Panc1 (cell line): Measurements from ENCODE around the gene ZFYVE16. TPM values are rescaled to one million over a fixed set of nuclear protein-coding genes. Genes with fewer than 3 reads are reported as not detected.

Experiments used
- ATAC-seq: fragments of 200-7000 bp; cut with Tn5 transposase; 2 replicates; pipeline ENCODE4 v1.9.1; 2020; ENCODE audit warnings: mild to moderate bottlenecking, moderate library complexity
- BruUV-seq: library from RNA; stranded (reverse); fragments of 400-500 nt; replicated peaks from 2 replicates; lab custom pipeline; 2021; lab: Mats Ljungman, UMichigan
- CTCF ChIA-PET: fragments of 300-600 bp; sonication (Branson Sonifier 250); formaldehyde crosslinking; loops from one replicate; lab custom pipeline; 2022; ENCODE audit warnings: antibody characterized with exemption; lab: Charles Lee
- POLR2A ChIA-PET: fragments of 300-600 bp; sonication (Branson Sonifier 250); formaldehyde crosslinking; loops from one replicate; lab custom pipeline; 2022; ENCODE audit warnings: antibody characterized with exemption; lab: Charles Lee
- DNase-seq: peaks from one replicate; pipeline ENCODE4 v3.0.0-alpha.2; 2010; ENCODE audit warnings: low read depth, low spot score
- H3K27ac ChIP-seq: 2 replicates; pipeline ENCODE4 v1.5.1; 2011; ENCODE audit warnings: mild to moderate bottlenecking, low read length, inconsistent platforms
- H3K27me3 ChIP-seq: fragments of 200-500 bp; sonication (Bioruptor generic); 2 replicates; pipeline ENCODE4 v1.6.0; 2014; ENCODE audit warnings: low read length, inconsistent platforms; ENCODE audit not compliant: control insufficient read depth, insufficient read depth
- H3K36me3 ChIP-seq: fragments of 200-500 bp; sonication (Bioruptor generic); 2 replicates; pipeline ENCODE4 v1.5.1; 2014; ENCODE audit warnings: inconsistent platforms, mild to moderate bottlenecking, low read length, moderate library complexity; ENCODE audit not compliant: control insufficient read depth, insufficient read depth
- H3K4me1 ChIP-seq: 2 replicates; pipeline ENCODE4 v1.5.1; 2011; ENCODE audit warnings: inconsistent platforms, mild to moderate bottlenecking, low read length, moderate library complexity; ENCODE audit not compliant: control insufficient read depth, insufficient read depth
- H3K4me3 ChIP-seq, 2 experiments: 2 replicates each; pipeline ENCODE4 v1.5.1; 2011 to 2012; ENCODE audit warnings: low read depth in 2 of 2, low read length in 2 of 2, mild to moderate bottlenecking in 2 of 2, inconsistent platforms in 1 of 2, moderate library complexity in 1 of 2
- H3K9me3 ChIP-seq: fragments of 200-500 bp; sonication (Bioruptor generic); 2 replicates; pipeline ENCODE4 v1.5.1; 2014; ENCODE audit warnings: low read depth, mild to moderate bottlenecking, inconsistent platforms, low read length, moderate library complexity; ENCODE audit not compliant: control insufficient read depth, insufficient read depth
- CTCF ChIP-seq: fragments of 450-650 bp; IDR thresholded peaks from 2 replicates; pipeline ENCODE4 v1.5.1; 2017; ENCODE audit warnings: mild to moderate bottlenecking
- POLR2AphosphoS5 ChIP-seq: IDR thresholded peaks from 2 replicates; pipeline ENCODE4 v1.6.1; 2012; ENCODE audit warnings: mild to moderate bottlenecking, low read depth, low read length, moderate library complexity
- REST ChIP-seq, 2 experiments: IDR thresholded peaks; 2 replicates each; pipeline ENCODE4 v1.6.1; 2011 to 2012; ENCODE audit warnings: low read depth in 2 of 2, control low read depth in 1 of 2, low read length in 1 of 2, mild to moderate bottlenecking in 1 of 2, moderate library complexity in 1 of 2; ENCODE audit not compliant: insufficient read depth in 1 of 2
- SIN3A ChIP-seq: IDR thresholded peaks from 2 replicates; pipeline ENCODE4 v1.6.1; 2012; ENCODE audit warnings: low read depth, mild to moderate bottlenecking, low read length, moderate library complexity, borderline replicate concordance; ENCODE audit not compliant: insufficient read depth
- TCF7L2 ChIP-seq: IDR thresholded peaks from 2 replicates; pipeline ENCODE4 v1.6.1; 2011; ENCODE audit warnings: mild to moderate bottlenecking, low read depth, low read length, inconsistent platforms
- in situ Hi-C: cut with HindIII; loops from 2 replicates; pipeline ENCODE4 v1.10.0; 2016; ENCODE audit warnings: low sequenced_read_pairs, low pct_unique_long_range_greater_than_20kb
- intact Hi-C: fragments of 100-400 bp; cut with micrococcal nuclease; formaldehyde crosslinking; loops from one replicate; pipeline ENCODE4 v1.10.0; 2022; ENCODE audit not compliant: unreplicated experiment
- total RNA-seq: library from RNA; stranded (reverse); gene quantifications from one replicate; pipeline ENCODE4 v1.2.1, GENCODE V29; 2021; ENCODE audit not compliant: unreplicated experiment

Gene ZFYVE16
- total RNA-seq, 1 experiment from 2014 or later: 54.6 TPM

- no peaks in the 10 kb centered on the region for H3K4me1 ChIP-seq
- no peaks in the 10 kb centered on the region for H3K27me3 ChIP-seq
- ChIA-PET CTCF (no interaction called here), POLR2A (no interaction called here)
- ATAC-seq (no peak), DNase-seq (no peak)
- intact Hi-C loops: no loop called here
- no peaks in the 10 kb centered on the region for H3K9me3 ChIP-seq
- BruUV-seq: no TSS peak
- TF ChIP-seq CTCF (no peak), SIN3A (no peak), TCF7L2 (no peak), POLR2AphosphoS5 (no peak), REST (IDR thresholded peaks at IDR 0.05; ENCODE audit: insufficient read depth in 1 of 2, low read depth in 2 of 2, low read length in 1 of 2) (no peak)
- in situ Hi-C loops: no loop called here
- H3K36me3 ChIP-seq: no peaks in the 10 kb centered on the region
- no peak overlapping the region for H3K27ac ChIP-seq
- H3K4me3 ChIP-seq: no peak overlapping the region
These were observed 94.9 kb downstream of the ZFYVE16 start for GRCh38 chr5:80502800-80503199.

GRCh38 chr5:80503641-80504040 lies 95.8 kb downstream of the ZFYVE16 start:
- H3K27ac ChIP-seq: no peak overlapping the region
- no peaks in the 10 kb centered on the region for H3K36me3 ChIP-seq
- BruUV-seq: no TSS peak
- intact Hi-C loops (no loop called here), in situ Hi-C loops (no loop called here)
- no peak overlapping the region for H3K4me3 ChIP-seq
- ATAC-seq: no peak
- TF ChIP-seq REST (IDR thresholded peaks at IDR 0.05; ENCODE audit: insufficient read depth in 1 of 2, low read depth in 2 of 2, low read length in 1 of 2) (no peak), SIN3A (no peak), POLR2AphosphoS5 (no peak), TCF7L2 (no peak), CTCF (no peak)
- CTCF ChIA-PET: no interaction called here
- no peaks in the 10 kb centered on the region for H3K4me1 ChIP-seq
- H3K27me3 ChIP-seq: no peaks in the 10 kb centered on the region
- POLR2A ChIA-PET: no interaction called here
- DNase-seq: no peak
- no peaks in the 10 kb centered on the region for H3K9me3 ChIP-seq
